IgD-negative memory B cell (primary cell): ENCODE data around the gene AP1AR. TPM values are rescaled to one million over a fixed set of nuclear protein-coding genes. Genes with fewer than 3 reads are reported as not detected.

Experiments
- H3K27ac Mint-ChIP-seq, 3 donors: one replicate each; pipeline ENCODE4 v1.8.0; 2020 to 2022; ENCODE audit warnings: mild to moderate bottlenecking in 3 of 3, mixed read lengths in 3 of 3, moderate library complexity in 1 of 3
- H3K27me3 Mint-ChIP-seq: one replicate; pipeline ENCODE4 v1.8.0; 2021; ENCODE audit warnings: mixed read lengths
- H3K36me3 Mint-ChIP-seq: one replicate; pipeline ENCODE4 v1.8.0; 2020; ENCODE audit warnings: mild to moderate bottlenecking, mixed read lengths
- H3K4me1 Mint-ChIP-seq, 3 donors: one replicate each; pipeline ENCODE4 v1.8.0; 2020 to 2022; ENCODE audit warnings: mixed read lengths in 3 of 3, mild to moderate bottlenecking in 1 of 3
- H3K4me3 Mint-ChIP-seq, 4 donors: one replicate each; pipeline ENCODE4 v1.8.0; 2020 to 2022; ENCODE audit warnings: mild to moderate bottlenecking in 4 of 4, mixed read lengths in 4 of 4, moderate library complexity in 3 of 4
- H3K9me3 Mint-ChIP-seq, 3 donors: one replicate each; pipeline ENCODE4 v1.8.0; 2020 to 2021; ENCODE audit warnings: mixed read lengths in 3 of 3, mild to moderate bottlenecking in 1 of 3
- polyA plus RNA-seq: library from polyadenylated mRNA; unstranded; fragments of 300-500 nt; fragmentation: Illumina TruSeq; gene quantifications from one replicate; pipeline ENCODE4 v1.2.3, GENCODE V29; 2021

Gene AP1AR
- polyA plus RNA-seq, 1 donor from 2014 or later = 17.4 TPM

DNA sequence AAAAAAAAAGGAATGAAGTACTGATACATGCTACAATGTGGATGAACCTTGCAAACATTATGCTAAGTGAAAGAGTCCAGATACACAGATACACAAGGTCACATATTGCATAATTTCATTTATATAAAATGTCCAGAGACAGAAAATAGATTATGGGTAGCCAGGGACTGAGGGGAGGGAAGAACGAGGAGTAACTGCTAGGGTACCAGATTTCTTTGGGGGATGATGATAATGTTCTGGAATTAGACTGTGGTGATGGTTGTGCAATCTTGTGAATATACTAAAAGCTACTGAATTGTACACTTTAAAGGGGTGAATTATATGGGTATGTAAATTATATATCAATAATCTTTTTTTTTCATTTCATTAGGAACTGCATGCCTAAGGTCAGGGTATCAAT lies 20.8 kb upstream of the AP1AR start:
- no peak overlapping the region for H3K27ac Mint-ChIP-seq
- peaks cover 0 to 4% (median 0%) of the 10 kb centered on the region in 3 donors for H3K4me1 Mint-ChIP-seq
- H3K36me3 Mint-ChIP-seq = no peaks in the 10 kb centered on the region
- H3K4me3 Mint-ChIP-seq = no peak overlapping the region
- H3K27me3 Mint-ChIP-seq = no peaks in the 10 kb centered on the region
- H3K9me3 Mint-ChIP-seq = no peaks in the 10 kb centered on the region

DNA sequence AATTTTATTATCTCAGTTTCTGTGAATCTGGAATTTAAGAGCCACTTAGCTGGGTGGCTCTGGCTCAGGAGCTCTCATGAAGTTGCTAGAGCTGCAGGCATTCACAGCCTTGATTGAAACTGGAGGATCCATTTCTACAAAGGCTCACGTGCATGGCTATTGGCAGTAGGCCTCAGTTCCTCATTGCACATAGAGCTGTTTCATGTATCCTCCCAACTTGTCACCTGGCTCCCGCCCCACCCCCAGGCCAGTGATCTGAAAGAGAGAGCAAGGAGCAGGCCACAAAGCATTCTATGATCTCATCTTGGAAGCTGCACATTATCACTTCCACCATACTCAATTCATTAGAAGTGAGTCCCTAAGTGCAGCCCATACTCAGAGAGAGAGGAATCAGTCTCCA lies 18.5 kb upstream of the AP1AR start:
- Mint-ChIP-seq H3K4me1 (peaks cover 0 to 4% (median 0%) of the 10 kb centered on the region in 3 donors), H3K4me3 (no peak overlapping the region), H3K36me3 (no peaks in the 10 kb centered on the region), H3K27ac (no peak overlapping the region), H3K27me3 (no peaks in the 10 kb centered on the region), H3K9me3 (no peaks in the 10 kb centered on the region)

DNA sequence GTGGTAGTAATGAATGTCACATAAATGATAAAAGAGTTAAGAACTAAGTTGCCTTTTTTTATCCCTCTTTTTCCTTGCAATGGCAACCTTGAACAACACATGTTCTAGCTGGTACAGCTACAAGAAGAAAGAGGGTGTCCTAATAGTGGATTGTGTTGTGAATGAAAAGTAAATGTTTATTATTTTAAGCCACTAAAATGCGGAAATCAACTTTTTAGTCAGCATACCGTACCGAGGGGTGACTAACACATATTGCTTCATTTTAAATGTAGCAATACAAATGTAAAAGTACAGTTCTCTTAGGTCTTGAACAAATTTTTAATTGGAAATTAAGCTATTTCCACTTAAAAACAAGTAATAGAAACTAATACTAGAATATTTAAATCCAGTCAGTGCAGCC lies 17.7 kb upstream of the AP1AR start:
- Mint-ChIP-seq H3K4me3 (no peak overlapping the region), H3K4me1 (peaks cover 0 to 4% (median 0%) of the 10 kb centered on the region in 3 donors), H3K36me3 (no peaks in the 10 kb centered on the region), H3K27ac (no peak overlapping the region), H3K9me3 (no peaks in the 10 kb centered on the region), H3K27me3 (no peaks in the 10 kb centered on the region)

DNA sequence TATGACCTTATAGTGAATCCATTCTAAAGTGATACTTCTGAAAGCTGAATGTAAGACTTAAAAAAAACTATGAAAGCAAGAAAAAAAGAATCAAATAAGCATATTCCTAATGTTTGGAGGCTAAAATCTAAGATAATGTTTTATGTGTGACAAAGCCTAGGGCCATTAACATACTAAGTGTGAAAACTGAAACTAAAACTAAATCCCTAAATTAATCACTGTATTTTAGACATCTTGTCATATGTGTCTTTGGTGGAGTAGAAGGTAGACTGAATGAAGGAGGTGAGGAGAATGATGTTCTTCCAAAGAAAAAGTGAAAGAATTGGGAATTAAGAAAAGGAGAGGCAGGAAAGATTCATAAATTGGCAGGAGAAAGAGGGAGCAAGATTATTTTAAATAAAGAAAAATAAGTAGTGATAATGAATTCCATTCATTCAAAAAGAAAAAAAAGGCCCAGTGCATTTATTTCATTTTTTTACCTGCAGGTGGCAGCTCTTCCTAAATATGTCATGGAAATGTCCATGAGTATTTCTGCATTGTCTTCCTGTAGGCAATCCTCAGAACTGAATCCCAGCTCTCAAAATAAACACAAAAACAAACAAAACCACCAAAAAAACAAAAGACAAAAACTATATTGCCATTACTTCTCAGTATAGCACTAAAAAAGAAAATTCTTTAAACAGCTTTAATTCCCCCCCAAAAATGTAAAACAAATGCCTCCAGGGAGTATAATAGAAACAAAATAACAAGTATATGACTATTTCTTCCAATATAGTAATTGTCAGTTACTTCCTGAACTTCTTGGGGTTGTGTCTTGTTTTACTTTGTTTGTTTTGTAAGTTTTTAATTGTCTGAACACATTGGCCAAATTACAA lies 17.0 kb upstream of the AP1AR start:
- Mint-ChIP-seq H3K4me3 (no peak overlapping the region), H3K4me1 (peaks cover 0 to 4% (median 0%) of the 10 kb centered on the region in 3 donors), H3K36me3 (no peaks in the 10 kb centered on the region), H3K27ac (no peak overlapping the region), H3K9me3 (no peaks in the 10 kb centered on the region), H3K27me3 (no peaks in the 10 kb centered on the region)

DNA sequence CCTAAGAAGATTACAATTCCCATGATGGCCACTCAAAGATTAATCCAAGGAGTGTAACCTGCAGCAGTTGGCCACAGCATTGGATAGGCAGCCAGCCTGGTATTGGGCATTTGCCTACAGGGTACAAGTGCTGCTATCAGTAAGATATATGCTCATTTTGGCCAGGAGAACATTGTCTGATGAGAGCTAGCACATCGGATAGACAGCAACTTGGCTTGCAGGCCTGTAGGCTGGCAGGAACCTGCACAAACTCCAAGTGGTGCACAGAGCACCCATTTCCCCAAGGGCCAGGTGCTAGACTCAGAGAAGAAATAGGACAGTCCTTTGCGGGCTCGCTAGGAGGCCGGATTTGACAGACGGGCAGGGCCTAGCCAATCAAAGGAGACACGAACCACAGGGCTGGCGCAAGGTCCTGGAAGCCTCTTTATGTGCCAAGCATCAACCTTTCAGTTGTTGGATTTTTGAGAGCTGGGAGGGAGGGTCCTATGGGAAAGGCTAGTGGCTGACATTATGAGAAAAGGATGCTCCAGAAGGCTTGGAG lies 11.7 kb upstream of the AP1AR start:
- Mint-ChIP-seq H3K27me3 (peaks cover under 1% of the 10 kb centered on the region), H3K27ac (no peak overlapping the region), H3K4me3 (no peak overlapping the region), H3K9me3 (no peaks in the 10 kb centered on the region), H3K36me3 (no peaks in the 10 kb centered on the region), H3K4me1 (no peaks in the 10 kb centered on the region)

DNA sequence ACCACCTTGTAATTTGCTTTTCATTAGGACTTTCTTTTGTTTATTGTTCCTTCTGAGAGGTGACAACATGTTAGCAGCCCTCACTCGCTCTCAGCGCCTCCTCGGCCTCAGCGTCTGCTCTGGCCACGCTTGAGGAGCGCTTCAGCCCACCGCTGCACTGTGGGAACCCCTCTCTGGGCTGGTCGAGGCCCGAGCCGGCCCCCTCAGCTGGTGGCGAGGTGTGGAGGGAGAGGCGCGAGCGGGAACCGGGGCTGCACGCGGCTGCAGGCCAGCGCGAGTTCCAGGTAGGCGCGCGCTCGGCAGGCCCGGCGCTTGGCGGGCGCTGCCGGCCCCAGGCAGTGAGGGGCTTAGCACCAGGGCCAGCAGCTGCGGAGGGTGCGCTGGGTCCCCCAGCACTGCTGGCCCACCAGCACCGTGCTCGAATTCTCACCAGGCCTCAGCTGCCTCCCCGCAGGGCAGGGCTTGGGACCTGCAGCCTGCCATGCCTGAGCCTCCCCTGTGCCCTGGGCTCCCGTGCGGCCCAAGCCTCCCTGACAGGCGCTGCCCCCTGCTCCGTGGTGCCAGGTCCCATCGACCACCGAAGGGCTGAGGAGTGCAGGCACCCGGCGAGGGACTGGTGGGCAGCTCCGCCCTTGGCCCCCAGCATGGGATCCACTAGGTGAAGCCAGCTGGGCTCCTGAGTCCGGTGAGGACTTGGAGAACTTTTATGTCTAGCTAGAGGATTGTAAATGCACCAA lies 9.2 kb upstream of the AP1AR start:
- no peak overlapping the region for H3K4me3 Mint-ChIP-seq
- H3K27ac Mint-ChIP-seq = no peak overlapping the region
- H3K4me1 Mint-ChIP-seq = no peaks in the 10 kb centered on the region
- H3K36me3 Mint-ChIP-seq = no peaks in the 10 kb centered on the region
- peaks cover 1% of the 10 kb centered on the region for H3K27me3 Mint-ChIP-seq
- H3K9me3 Mint-ChIP-seq = no peaks in the 10 kb centered on the region

DNA sequence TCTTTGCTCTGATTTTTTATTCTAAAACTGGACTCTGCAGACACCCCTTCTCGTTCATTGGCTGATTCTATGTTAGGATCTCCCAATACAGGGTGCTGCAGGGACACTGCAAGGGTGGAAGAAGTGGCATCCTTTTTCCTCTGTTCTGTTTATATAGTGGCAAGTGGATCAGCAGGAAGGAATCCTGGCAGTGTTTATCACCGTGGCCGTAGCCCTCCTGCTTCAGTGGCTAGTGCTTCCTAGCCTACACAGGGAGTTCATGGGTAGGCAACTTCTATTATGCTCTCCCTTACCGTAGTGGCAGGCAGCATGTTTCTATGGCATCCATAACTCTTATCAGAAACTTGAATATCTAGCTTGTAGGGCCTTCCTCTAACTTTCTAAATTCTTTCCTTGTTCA lies 6.4 kb upstream of the AP1AR start:
- H3K9me3 Mint-ChIP-seq = no peaks in the 10 kb centered on the region

DNA sequence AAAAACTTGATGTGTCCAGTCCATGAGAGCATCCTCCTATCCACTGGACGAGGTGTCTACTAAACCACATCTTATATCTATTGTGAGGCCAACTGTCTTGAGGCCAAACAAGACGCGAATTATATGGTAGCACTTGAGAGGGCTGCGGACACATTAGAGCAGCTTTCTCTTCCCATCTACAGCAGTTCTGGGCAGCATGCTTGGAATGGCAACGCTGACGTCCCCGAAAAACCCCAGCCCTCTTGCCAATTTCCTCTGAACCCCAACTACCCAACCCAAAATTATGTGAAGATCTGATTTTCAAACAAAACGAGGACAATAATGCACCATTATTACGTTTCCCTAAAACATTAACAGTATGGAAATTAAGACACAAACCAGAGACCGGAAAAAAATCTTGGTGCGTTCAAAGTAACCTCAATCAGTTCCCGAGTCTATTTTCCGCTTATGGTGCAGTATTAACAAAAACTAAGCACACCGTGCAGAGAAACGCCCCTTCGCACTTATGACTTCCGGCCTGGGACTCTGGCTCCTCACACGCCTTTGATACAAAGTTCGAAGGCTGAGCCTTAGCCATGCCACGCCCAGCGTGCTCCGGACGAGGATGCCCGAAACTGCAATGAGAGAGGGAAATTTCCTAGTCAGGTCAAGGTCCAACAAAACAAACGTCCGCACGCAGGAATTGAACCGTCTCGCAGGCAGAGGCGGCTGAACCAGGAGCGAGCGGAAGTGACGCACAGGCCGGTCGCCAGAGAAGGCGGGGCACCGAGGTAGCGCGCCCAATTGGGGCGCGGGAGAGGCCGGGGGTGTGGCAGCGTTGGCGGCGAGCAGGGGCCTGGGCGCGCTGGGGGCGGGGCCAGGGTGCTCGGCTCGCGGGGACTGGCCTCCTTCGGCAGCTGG lies 458 bp upstream of the AP1AR start:
- H3K27ac Mint-ChIP-seq = peak overlapping the region; percentile 97 to 100 (median 99)
- no peaks in the 10 kb centered on the region for H3K9me3 Mint-ChIP-seq
- no peaks in the 10 kb centered on the region for H3K27me3 Mint-ChIP-seq
- H3K36me3 Mint-ChIP-seq = no peaks in the 10 kb centered on the region
- H3K4me1 Mint-ChIP-seq = peaks cover 19 to 29% (median 20%) of the 10 kb centered on the region in 3 donors
- peak overlapping the region; percentile 94 to 100 (median 98) for H3K4me3 Mint-ChIP-seq

More for the DNA sequence above, 6.4 kb upstream of the AP1AR start:
- H3K4me1 Mint-ChIP-seq = peaks cover 0 to 1% (median 0%) of the 10 kb centered on the region in 3 donors
- no peak overlapping the region for H3K27ac Mint-ChIP-seq
- no peaks in the 10 kb centered on the region for H3K36me3 Mint-ChIP-seq
- H3K4me3 Mint-ChIP-seq = no peak overlapping the region
- peaks cover 1% of the 10 kb centered on the region for H3K27me3 Mint-ChIP-seq

DNA sequence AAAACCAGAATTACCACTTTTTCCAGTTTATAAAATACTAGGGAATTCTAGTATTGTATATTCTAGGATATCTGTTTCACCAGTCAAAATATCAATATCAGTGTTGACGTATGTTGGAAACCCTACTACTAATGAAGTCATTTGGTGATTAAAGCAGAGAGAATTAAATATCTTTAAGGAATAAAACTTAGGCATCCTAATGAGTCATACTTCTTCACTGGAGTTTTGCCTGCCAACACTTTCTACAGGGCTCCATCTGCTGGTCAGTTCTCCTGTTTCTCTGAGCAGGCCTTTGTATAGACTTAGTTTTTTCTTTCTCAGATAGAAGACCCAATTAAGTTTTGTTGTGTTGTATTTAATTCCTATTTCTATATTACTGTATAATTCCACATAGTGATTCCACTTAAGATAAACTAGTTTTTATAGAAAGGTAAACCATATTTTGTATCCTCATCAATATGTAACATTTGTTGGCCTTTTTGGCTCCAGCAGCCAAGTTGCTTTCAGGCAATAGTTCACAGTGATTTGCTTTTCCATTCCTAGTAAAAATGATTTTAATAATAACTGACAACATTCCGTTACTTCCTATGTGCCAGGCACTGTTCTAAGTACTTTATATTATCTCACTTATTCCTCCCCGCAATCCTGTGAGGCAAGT lies 3.5 kb downstream of the AP1AR start:
- H3K27ac Mint-ChIP-seq = peak overlapping the region in 2 of 3 donors; percentile 35 to 74
- no peaks in the 10 kb centered on the region for H3K9me3 Mint-ChIP-seq
- peaks cover 7% of the 10 kb centered on the region for H3K36me3 Mint-ChIP-seq
- peak overlapping the region in 2 of 4 donors; percentile 39 to 72 for H3K4me3 Mint-ChIP-seq
- peaks cover 26 to 45% (median 31%) of the 10 kb centered on the region in 3 donors for H3K4me1 Mint-ChIP-seq
- H3K27me3 Mint-ChIP-seq = no peaks in the 10 kb centered on the region

DNA sequence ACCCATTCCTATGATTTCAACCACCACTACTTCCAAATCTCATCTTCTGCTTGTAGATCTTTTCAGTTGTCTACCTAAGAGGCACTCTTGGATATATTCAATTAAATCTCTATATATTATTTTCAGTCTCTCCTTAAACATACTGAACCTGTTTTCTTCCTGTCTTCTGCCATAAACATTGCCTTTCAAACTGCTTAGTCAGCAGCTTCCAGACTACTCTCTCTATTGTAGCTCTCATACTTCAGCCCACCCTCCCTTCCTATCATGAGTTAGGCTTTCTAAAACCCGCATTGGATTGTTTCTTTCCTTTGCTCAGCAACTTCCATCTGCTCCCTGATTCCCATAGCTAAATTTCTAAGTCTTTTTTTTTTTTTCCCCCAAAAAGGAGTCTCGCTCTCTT lies 4.5 kb downstream of the AP1AR start:
- H3K36me3 Mint-ChIP-seq = peaks cover 7% of the 10 kb centered on the region
- peak overlapping the region in 1 of 3 donors; percentile 74 for H3K27ac Mint-ChIP-seq
- H3K4me1 Mint-ChIP-seq = peaks cover 22 to 50% (median 24%) of the 10 kb centered on the region in 3 donors
- no peaks in the 10 kb centered on the region for H3K27me3 Mint-ChIP-seq
- H3K9me3 Mint-ChIP-seq = no peaks in the 10 kb centered on the region
- H3K4me3 Mint-ChIP-seq = peak overlapping the region in 1 of 4 donors; percentile 72

DNA sequence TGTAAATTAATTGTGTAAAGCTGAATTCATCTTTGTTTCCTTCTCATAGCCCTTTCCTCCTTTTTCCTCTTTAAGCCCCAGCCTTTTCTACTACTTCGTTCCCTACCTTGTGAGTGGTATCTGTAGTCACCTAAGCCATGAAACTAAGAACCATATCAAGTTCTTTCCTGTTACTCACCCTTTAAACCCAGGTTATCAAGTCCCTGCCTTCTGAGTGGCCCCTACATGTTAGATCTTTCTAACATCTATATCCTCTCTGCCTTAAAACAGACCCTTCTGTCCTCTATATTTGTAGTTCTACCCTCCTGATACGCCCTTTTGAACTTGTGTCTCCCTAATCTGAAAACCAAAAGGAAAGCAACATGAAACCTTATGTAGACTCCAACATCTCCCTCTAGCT lies 7.2 kb downstream of the AP1AR start:
- Mint-ChIP-seq H3K9me3 (no peaks in the 10 kb centered on the region), H3K27ac (no peak overlapping the region), H3K36me3 (peaks cover 14% of the 10 kb centered on the region), H3K4me1 (peaks cover 14 to 43% (median 20%) of the 10 kb centered on the region in 3 donors), H3K4me3 (no peak overlapping the region), H3K27me3 (no peaks in the 10 kb centered on the region)

DNA sequence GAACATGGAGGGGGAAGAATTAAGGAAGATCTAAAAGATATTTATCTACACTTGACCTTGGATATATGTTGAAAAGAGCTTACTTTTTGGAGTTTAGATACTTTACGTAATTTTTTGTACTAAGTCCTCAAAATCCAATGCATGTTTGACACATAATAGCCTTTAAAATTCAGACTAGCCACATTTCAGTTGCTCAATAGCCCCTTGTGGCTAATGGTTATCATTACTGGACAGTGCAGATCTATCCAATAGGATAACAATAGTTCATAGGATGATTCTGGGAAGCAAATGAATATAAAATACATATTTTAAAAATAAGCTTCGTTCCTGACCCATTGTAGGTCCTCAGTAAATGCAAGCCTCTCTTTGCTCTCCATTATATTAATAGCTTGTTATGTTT lies 13.8 kb downstream of the AP1AR start:
- peaks cover 8% of the 10 kb centered on the region for H3K36me3 Mint-ChIP-seq
- H3K4me1 Mint-ChIP-seq = peaks cover 2 to 26% (median 10%) of the 10 kb centered on the region in 3 donors
- H3K9me3 Mint-ChIP-seq = no peaks in the 10 kb centered on the region
- no peak overlapping the region for H3K4me3 Mint-ChIP-seq
- no peaks in the 10 kb centered on the region for H3K27me3 Mint-ChIP-seq
- no peak overlapping the region for H3K27ac Mint-ChIP-seq

DNA sequence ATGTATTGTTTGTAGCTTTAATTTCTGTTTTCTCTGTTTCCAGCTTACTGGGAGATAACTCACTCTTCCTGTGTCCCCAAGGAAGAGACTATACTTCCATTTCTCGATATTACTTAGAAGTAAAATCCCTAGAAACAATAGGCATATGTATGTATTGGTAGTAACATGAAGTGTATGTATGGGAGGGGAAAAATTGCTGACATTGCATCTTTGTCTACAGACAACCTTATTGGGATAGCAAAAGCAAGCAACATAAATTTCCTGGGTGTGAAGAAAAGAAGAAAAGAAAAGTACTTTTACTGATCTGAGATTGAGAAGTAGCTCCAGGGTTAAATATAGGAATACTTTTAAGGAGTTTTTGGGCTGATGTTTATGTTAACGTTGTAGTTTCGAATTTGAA lies 15.4 kb downstream of the AP1AR start:
- no peaks in the 10 kb centered on the region for H3K9me3 Mint-ChIP-seq
- H3K4me1 Mint-ChIP-seq = peaks cover 2 to 22% (median 13%) of the 10 kb centered on the region in 3 donors

DNA sequence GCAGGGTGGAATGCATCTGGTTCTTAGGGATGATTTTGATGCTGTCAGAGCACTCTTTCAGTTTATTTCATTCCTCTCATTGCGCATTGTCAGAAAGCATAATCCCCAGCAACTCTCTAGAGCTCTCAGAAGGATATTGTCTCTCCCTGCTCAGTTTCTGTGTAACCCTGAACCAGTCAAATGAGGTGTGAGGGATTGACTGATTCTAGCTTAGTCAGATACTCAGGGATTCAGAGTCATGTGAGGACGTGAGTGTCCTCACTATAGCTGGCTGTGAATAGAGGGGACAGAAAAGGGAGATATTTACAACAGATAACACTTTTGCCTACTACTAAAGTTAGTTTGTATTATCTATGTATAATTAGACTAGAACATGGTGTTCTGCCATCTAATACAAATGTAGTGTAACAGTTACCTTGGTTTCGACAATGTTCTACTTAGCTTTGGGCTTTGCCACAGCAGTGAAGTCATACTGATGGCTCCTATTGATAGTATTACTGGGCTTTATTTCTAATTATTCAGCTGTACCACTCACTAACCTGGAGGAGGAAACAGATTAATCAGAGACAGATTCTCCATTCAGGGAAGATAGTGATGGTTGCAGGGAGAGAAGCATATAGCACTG lies 19.5 kb downstream of the AP1AR start:
- peaks cover 0 to 12% (median 10%) of the 10 kb centered on the region in 3 donors for H3K4me1 Mint-ChIP-seq
- H3K9me3 Mint-ChIP-seq = no peaks in the 10 kb centered on the region
- H3K36me3 Mint-ChIP-seq = peaks cover 1% of the 10 kb centered on the region
- no peak overlapping the region for H3K4me3 Mint-ChIP-seq
- H3K27me3 Mint-ChIP-seq = no peaks in the 10 kb centered on the region
- H3K27ac Mint-ChIP-seq = no peak overlapping the region

More for the DNA sequence above, 15.4 kb downstream of the AP1AR start:
- Mint-ChIP-seq H3K27me3 (no peaks in the 10 kb centered on the region), H3K27ac (no peak overlapping the region), H3K4me3 (no peak overlapping the region), H3K36me3 (peaks cover 6% of the 10 kb centered on the region)
